Tibial artery (tissue), 4 donors: Measurements from ENCODE around the gene CFAP97.
"Not testable (repeated sequence)": the region's sequence is repeated elsewhere in the genome, so short reads cannot be mapped to it uniquely, and the experiment has no call there.

Experiments
- DNase-seq, 2 donors: peaks; one replicate each; pipeline ENCODE4 v3.0.0-alpha.2; 2019
- H3K27ac ChIP-seq, 2 donors: fragments of 200-600 bp; sonication (generic) in 1 of 2; 1 replicate in 1 of 2; 2 replicates in 1 of 2; pipeline ENCODE4 v1.5.1; 2018 to 2019; ENCODE audit warnings: mild to moderate bottlenecking in 1 of 2
- H3K27me3 ChIP-seq, 2 donors: fragments of 200-600 bp; sonication (generic) in 1 of 2; one replicate each; pipeline versions ENCODE4 v1.5.1 to v1.6.0; 2016 to 2019
- H3K36me3 ChIP-seq, 3 donors: fragments of 200-600 bp; sonication (generic) in 2 of 3; one replicate each; pipeline ENCODE4 v1.5.1; 2016 to 2019; ENCODE audit warnings: mild to moderate bottlenecking in 2 of 3
- H3K4me1 ChIP-seq, 4 donors: fragments of 200-600 bp; sonication (generic) in 2 of 4; 1 replicate in 3 of 4; 2 replicates in 1 of 4; pipeline ENCODE4 v1.5.1; 2016 to 2019
- H3K4me3 ChIP-seq, 2 donors: fragments of 200-600 bp; sonication (generic) in 1 of 2; 1 replicate in 1 of 2; 2 replicates in 1 of 2; pipeline ENCODE4 v1.5.1; 2018 to 2019; ENCODE audit warnings: mild to moderate bottlenecking in 2 of 2
- H3K9me3 ChIP-seq, 3 donors: fragments of 200-600 bp; sonication (generic) in 1 of 3; one replicate each; pipeline ENCODE4 v1.5.1; 2016 to 2019
- intact Hi-C: fragments of 100-400 bp; cut with DNase I; formaldehyde crosslinking; loops from one replicate; pipeline ENCODE4 v1.15.0; 2023; ENCODE audit warnings: low total_unique reads
- TF ChIP-seq, protein P1 (sequence below), 2 experiments: fragments of 200-600 bp in 1 of 2; fragments of 450-650 bp in 1 of 2; IDR thresholded peaks; one replicate each; pipeline ENCODE4 v1.5.1; 2017 to 2019; ENCODE audit warnings: antibody characterized with exemption in 2 of 2, mild to moderate bottlenecking in 1 of 2, moderate library complexity in 1 of 2

The CFAP97 gene

DNA sequence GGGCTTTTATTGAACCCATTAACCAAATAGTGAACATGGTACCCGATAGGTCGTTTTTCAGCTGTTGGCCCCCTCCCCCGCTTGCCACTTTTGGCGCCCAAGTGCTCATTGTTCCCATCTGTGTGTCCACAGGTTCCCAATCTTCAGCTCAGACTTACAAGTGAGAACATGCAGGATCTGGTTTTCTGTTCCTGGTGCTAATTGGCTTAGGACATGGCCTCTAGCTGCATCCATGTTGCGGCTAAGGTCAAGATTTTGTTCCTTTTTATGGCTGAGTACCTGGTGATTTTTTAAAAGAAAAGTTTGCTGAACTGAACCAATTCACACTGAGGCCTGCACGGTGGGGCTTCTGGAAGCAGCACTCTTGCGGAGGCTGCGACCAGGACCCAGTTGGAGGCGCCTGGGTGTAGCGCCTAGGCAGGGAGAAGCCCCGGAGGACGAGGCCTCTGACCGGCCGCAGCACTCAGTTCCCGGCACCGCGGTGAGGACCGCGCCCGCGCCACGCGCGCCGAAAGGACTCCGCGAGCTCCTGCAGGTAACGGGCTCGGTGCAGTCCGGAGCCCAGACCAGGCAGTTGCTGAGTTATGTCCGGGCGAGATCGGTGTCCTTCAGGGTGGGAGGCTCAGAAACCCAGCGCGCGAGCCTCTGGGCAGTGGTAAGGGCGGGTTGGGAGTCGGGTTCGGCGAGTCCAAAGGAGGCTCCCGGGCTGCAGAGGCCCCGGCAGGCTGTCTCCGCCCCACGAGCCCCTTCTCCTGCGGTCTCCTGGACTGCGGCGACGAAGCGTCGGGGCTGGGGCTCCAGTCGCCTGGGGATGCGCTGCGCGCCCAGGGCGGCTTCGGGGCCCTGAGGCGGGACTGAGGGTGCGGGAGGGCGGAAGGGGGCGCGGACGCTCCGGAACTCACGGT is 76.5 kb downstream of the CFAP97 start:
- intact Hi-C loops, result loop anchor here (10.0 kb wide), 1 partner anchor 302 kb away; the partner anchor contains the start of gene ACSL1
- Histone ChIP-seq H3K4me1 (peaks cover 0 to 15% (median 6%) of the 10 kb centered on the region in 4 donors), H3K4me3 (peak overlapping the region; percentile 64 to 81), H3K9me3 (no peaks in the 10 kb centered on the region), H3K27ac (peak overlapping the region; percentile 73 to 80), H3K36me3 (no peaks in the 10 kb centered on the region), H3K27me3 (no peaks in the 10 kb centered on the region)
- DNase-seq, result no peak
- TF ChIP-seq, protein P1, sequence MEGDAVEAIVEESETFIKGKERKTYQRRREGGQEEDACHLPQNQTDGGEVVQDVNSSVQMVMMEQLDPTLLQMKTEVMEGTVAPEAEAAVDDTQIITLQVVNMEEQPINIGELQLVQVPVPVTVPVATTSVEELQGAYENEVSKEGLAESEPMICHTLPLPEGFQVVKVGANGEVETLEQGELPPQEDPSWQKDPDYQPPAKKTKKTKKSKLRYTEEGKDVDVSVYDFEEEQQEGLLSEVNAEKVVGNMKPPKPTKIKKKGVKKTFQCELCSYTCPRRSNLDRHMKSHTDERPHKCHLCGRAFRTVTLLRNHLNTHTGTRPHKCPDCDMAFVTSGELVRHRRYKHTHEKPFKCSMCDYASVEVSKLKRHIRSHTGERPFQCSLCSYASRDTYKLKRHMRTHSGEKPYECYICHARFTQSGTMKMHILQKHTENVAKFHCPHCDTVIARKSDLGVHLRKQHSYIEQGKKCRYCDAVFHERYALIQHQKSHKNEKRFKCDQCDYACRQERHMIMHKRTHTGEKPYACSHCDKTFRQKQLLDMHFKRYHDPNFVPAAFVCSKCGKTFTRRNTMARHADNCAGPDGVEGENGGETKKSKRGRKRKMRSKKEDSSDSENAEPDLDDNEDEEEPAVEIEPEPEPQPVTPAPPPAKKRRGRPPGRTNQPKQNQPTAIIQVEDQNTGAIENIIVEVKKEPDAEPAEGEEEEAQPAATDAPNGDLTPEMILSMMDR (IDR thresholded peaks at IDR 0.05), result no peak

DNA sequence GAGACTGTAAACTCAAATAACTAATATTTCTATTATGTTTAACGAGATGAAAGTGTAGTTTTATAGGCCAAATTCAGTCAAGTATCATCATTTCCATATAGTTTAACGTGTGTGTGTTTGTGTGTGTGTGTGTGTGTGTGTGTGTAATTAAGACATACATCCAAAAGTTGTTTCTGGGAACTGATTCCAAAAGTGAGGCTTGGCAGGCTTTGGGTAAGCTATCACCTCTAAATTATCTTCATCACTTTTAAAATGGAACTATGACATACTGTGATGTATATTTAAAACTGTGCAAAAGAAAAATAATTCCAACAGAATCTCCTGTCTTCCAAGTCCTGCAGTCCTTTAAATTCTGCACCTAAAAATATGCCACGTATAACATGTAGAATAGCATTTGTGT is 79.8 kb downstream of the CFAP97 start:
- no peak for DNase-seq
- H3K4me1 ChIP-seq, result peaks cover 0 to 13% (median 6%) of the 10 kb centered on the region in 4 donors
- intact Hi-C loops, result loop anchor here (10.0 kb wide), 1 partner anchor 299 kb away; the partner anchor contains the start of gene ACSL1
- no peak overlapping the region for H3K4me3 ChIP-seq
- TF ChIP-seq, protein P1 (IDR thresholded peaks at IDR 0.05), result no peak
- H3K27ac ChIP-seq, result no peak overlapping the region
- H3K9me3 ChIP-seq, result no peaks in the 10 kb centered on the region
- no peaks in the 10 kb centered on the region for H3K27me3 ChIP-seq
- H3K36me3 ChIP-seq, result no peaks in the 10 kb centered on the region

DNA sequence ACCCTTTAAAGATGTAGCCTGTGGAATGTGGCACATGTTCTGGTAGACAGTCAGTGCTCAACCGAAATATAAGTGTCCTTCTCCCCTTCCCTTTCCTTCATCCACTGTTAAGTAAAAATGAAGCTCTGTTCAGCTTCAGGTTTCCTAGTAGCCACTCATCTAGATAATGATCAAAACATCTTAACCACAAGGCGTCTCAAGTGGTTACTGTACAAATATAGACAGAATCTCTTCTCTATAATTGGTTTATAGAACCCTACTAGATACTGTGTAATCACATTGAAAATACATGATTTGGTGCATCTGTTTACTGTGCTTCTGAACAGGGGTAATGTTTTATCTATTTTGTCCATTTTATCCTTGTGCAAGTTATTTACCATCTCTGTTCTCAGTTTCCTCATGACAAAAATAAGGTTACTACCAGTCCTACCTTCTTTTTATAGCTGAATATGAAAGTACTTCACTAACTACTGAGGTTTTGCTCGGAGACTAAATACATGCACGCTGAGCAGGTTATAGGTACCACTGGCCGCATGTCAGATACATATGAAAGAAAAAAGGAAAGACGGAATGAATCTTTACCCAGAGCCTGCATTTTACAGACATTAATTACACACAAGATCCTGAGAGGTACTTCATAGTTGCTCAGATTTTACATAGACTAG is 81.0 kb downstream of the CFAP97 start:
- DNase-seq, result no peak
- TF ChIP-seq, protein P1 (IDR thresholded peaks at IDR 0.05), result no peak
- Histone ChIP-seq H3K4me1 (peaks cover 0 to 8% (median 2%) of the 10 kb centered on the region in 4 donors), H3K9me3 (no peaks in the 10 kb centered on the region), H3K27ac (no peak overlapping the region), H3K27me3 (no peaks in the 10 kb centered on the region), H3K36me3 (no peaks in the 10 kb centered on the region), H3K4me3 (no peak overlapping the region)
- intact Hi-C loops, result loop anchor here (10.0 kb wide), 1 partner anchor 298 kb away; the partner anchor contains the start of gene ACSL1

DNA sequence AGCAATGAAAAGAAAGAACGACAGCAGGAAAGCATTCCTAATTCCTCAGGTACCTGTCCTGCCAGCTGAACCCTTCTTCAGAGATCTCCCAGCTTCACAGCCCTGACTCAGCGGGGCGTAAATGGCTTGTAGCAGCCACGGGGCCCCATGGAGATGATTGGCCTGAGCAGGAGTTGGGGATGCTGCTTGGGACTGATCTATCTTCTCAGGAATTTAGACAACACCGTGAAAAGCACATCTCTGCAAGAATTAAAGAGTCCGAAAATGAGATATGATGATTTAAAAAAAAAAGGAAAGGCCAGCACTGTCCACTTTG is 83.2 kb downstream of the CFAP97 start:
- no peak for DNase-seq
- no peak overlapping the region for H3K27ac ChIP-seq

DNA sequence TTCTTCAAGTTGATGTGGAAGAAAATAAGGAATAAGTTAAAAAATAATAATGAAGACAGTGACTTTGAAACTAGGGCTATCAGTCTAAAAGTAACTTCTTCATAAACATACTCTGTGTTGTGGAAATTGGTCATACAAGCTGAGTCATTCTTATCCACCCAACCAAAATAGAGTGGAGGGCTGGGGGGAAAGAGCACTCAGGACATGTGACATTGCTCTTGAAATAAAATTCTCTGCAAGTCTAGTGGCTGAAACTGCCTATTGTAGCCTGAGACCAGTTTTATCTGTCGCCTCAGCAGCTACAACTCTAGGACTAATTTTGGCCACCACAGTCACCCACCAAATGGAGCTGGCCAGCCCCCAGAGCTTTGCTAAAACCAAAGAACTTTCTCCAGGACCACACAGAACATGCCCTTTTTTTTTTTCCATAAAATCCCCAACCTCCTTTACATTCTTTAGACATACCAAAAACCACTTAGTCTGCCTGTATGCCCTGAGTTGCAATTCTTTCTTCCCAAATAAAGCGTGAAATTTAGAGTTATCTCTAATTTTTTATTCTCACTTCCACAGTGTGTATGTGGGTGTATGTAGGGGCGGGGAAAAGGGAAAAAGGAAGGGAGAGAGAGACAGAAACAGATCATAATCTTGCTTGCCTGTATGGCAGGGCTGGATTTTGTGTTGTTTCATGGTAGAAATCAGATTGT is 83.7 kb downstream of the CFAP97 start:
- intact Hi-C loops, result loop anchor here (10.0 kb wide), 1 partner anchor 295 kb away; the partner anchor contains the start of gene ACSL1
- no peaks in the 10 kb centered on the region for H3K36me3 ChIP-seq
- H3K9me3 ChIP-seq, result no peaks in the 10 kb centered on the region
- H3K4me3 ChIP-seq, result no peak overlapping the region
- no peak overlapping the region for H3K27ac ChIP-seq
- H3K27me3 ChIP-seq, result no peaks in the 10 kb centered on the region
- no peak for DNase-seq
- TF ChIP-seq, protein P1 (IDR thresholded peaks at IDR 0.05), result no peak
- H3K4me1 ChIP-seq, result peaks cover 0 to 7% (median 6%) of the 10 kb centered on the region in 4 donors

More for the DNA sequence above, 83.2 kb downstream of the CFAP97 start:
- Histone ChIP-seq H3K4me1 (peaks cover 0 to 7% (median 6%) of the 10 kb centered on the region in 4 donors), H3K9me3 (no peaks in the 10 kb centered on the region), H3K4me3 (no peak overlapping the region), H3K27me3 (no peaks in the 10 kb centered on the region), H3K36me3 (no peaks in the 10 kb centered on the region)
- TF ChIP-seq, protein P1 (IDR thresholded peaks at IDR 0.05), result no peak
- intact Hi-C loops, result loop anchor here (10.0 kb wide), 1 partner anchor 296 kb away; the partner anchor contains the start of gene ACSL1

DNA sequence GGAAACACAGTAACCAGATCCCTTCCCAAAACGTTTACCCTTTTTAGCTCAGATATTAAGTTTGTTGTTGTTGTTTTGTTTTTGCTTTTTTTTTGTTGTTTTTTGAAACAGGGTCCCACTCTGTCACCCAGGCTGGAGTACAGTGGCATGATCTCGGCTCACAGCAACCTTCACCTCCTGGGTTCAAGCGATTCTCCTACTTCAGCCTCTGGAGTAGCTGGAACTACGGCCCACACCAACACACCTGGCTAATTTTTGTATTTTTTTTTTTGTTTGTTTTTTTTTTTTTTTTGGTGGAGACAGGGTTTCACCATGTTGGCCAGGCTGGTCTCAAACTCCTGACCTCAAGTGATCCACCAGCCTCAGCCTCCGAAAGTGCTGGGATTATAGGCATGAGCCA is 84.3 kb downstream of the CFAP97 start:
- H3K4me1 ChIP-seq, H3K27ac ChIP-seq, H3K36me3 ChIP-seq, H3K4me3 ChIP-seq, H3K27me3 ChIP-seq, H3K9me3 ChIP-seq, DNase-seq, intact Hi-C loops: not testable (repeated sequence)
